OCI-LY7 (cell line): Measurements from ENCODE around the gene DENND1A. TPM values are rescaled to one million over a fixed set of nuclear protein-coding genes. Genes with fewer than 3 reads are reported as not detected.

Experiments
- BruUV-seq: library from RNA; stranded (reverse); fragments of 400-500 nt; replicated peaks from 2 replicates; lab custom pipeline; 2021; lab: Mats Ljungman, UMichigan
- CTCF ChIA-PET: fragments of 300-600 bp; sonication (Branson Sonifier 250); formaldehyde crosslinking; loops from one replicate; lab custom pipeline; 2022; ENCODE audit warnings: antibody characterized with exemption; ENCODE audit not compliant: unreplicated experiment; lab: Charles Lee
- POLR2A ChIA-PET: fragments of 300-600 bp; sonication (Branson Sonifier 250); formaldehyde crosslinking; loops from one replicate; lab custom pipeline; 2022; ENCODE audit warnings: antibody characterized with exemption; lab: Charles Lee
- DNase-seq: peaks from one replicate; pipeline ENCODE4 v3.0.0-alpha.2; 2015; ENCODE audit warnings: low spot score
- H2AFZ ChIP-seq: fragments of 200-600 bp; sonication (generic), shearing (Covaris generic); 2 replicates; pipeline ENCODE4 v1.6.1; 2014; ENCODE audit warnings: mild to moderate bottlenecking, antibody characterized with exemption, low read length, moderate library complexity
- H3K27ac ChIP-seq: fragments of 200-600 bp; sonication (generic); 2 replicates; pipeline ENCODE4 v1.5.1; 2014; ENCODE audit warnings: mixed run types, low read depth, mild to moderate bottlenecking, moderate library complexity, low read length, inconsistent platforms; ENCODE audit not compliant: poor library complexity, severe bottlenecking
- H3K36me3 ChIP-seq: fragments of 200-600 bp; sonication (generic); 2 replicates; pipeline ENCODE4 v1.6.1; 2014; ENCODE audit warnings: mild to moderate bottlenecking, antibody characterized with exemption, low read length, moderate library complexity, mixed read lengths; ENCODE audit not compliant: insufficient read depth
- H3K4me1 ChIP-seq: fragments of 200-600 bp; sonication (generic); 2 replicates; pipeline ENCODE4 v1.5.1; 2014; ENCODE audit warnings: mild to moderate bottlenecking, low read length; ENCODE audit not compliant: insufficient read depth, poor library complexity, severe bottlenecking
- H3K4me2 ChIP-seq: fragments of 200-600 bp; sonication (generic); 2 replicates; pipeline ENCODE4 v1.6.1; 2014; ENCODE audit warnings: mild to moderate bottlenecking, low read length
- H3K4me3 ChIP-seq: fragments of 200-600 bp; sonication (generic); 2 replicates; pipeline ENCODE4 v1.5.1; 2014; ENCODE audit warnings: mild to moderate bottlenecking, low read depth, low read length; ENCODE audit not compliant: poor library complexity, severe bottlenecking
- H3K79me2 ChIP-seq: fragments of 200-600 bp; sonication (generic); 2 replicates; pipeline ENCODE4 v1.6.1; 2016; ENCODE audit warnings: low read depth, mild to moderate bottlenecking, low read length, moderate library complexity, mixed read lengths; ENCODE audit not compliant: insufficient read depth
- H3K9me2 ChIP-seq: fragments of 200-600 bp; sonication (generic); 2 replicates; pipeline ENCODE4 v1.6.1; 2016; ENCODE audit warnings: mild to moderate bottlenecking, low read length, mixed read lengths; ENCODE audit not compliant: insufficient read depth
- H3K9me3 ChIP-seq: fragments of 200-600 bp; sonication (generic); 2 replicates; pipeline ENCODE4 v1.6.1; 2014; ENCODE audit warnings: mild to moderate bottlenecking, mixed run types, low read length, mixed read lengths
- H4K20me1 ChIP-seq: fragments of 200-600 bp; sonication (generic); 2 replicates; pipeline ENCODE4 v1.6.1; 2014; ENCODE audit warnings: mild to moderate bottlenecking, antibody characterized with exemption, low read length, moderate library complexity, mixed read lengths; ENCODE audit not compliant: insufficient read depth
- CTCF ChIP-seq: fragments of 200-600 bp; sonication (generic); conservative IDR thresholded peaks from 2 replicates; pipeline ENCODE4 v1.5.1; 2014; ENCODE audit warnings: mild to moderate bottlenecking, antibody characterized with exemption, low read length, moderate library complexity, mixed read lengths
- EZH2phosphoT487 ChIP-seq: fragments of 200-600 bp; sonication (generic); IDR thresholded peaks from 2 replicates; pipeline ENCODE4 v1.6.1; 2018; ENCODE audit warnings: low read depth, borderline replicate concordance, mild to moderate bottlenecking, mixed run types, antibody characterized with exemption, low read length, moderate library complexity, mixed read lengths
- intact Hi-C: fragments of 100-400 bp; cut with micrococcal nuclease; formaldehyde crosslinking; loops from one replicate; pipeline ENCODE4 v1.10.0; 2022; ENCODE audit not compliant: unreplicated experiment
- total RNA-seq, 2 experiments: library from RNA; depleted of rRNA in 1 of 2; stranded (reverse); fragments of >200 nt in 1 of 2; shearing (Covaris generic) in 1 of 2; gene quantifications; 2 replicates each; pipeline ENCODE4 v1.2.3, GENCODE V29; 2014 to 2022

The DENND1A gene
- total RNA-seq, 2 experiments from 2014 or later: 17.9 to 36.3 TPM

- POLR2A ChIA-PET: no interaction called here
- H4K20me1 ChIP-seq: no peaks in the 10 kb centered on the region
Observed at GRCh38 chr9:123552530-123552929, 377.4 kb downstream of the DENND1A start.

DNA sequence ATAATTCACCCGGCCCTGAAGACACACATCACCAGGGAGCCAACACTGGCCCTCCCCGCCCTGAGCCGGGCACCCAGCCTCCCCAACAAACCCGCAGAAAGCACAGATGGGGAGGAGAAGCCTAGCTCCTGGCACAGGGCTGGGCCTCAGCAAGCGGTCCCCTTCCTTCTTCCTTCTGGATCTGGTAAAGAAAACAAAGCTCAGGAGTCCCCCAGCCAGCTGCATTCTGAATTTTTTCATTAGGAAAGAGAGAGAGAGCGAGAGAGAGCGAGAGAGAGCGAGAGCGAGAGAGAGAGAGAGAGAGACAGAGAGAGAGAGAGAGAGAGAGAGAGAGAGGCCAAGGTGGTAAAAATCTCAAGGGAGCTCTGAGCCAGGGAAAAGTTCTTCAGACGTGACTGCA, 378.2 kb downstream of the DENND1A start:
- Histone ChIP-seq H3K9me3 (no peaks in the 10 kb centered on the region), H3K4me3 (no peak overlapping the region), H3K9me2 (no peaks in the 10 kb centered on the region), H3K4me2 (no peak overlapping the region), H3K79me2 (no peaks in the 10 kb centered on the region), H3K4me1 (no peaks in the 10 kb centered on the region), H4K20me1 (no peaks in the 10 kb centered on the region), H3K36me3 (no peaks in the 10 kb centered on the region), H3K27ac (no peak overlapping the region), H2AFZ (no peak overlapping the region)
- intact Hi-C loops: no loop called here
- no peak for DNase-seq
- ChIA-PET POLR2A (no interaction called here), CTCF (interaction anchor here (0.6 kb wide), 1 partner anchor 318 kb away, joined by 3 read pairs; no protein-coding TSS in a partner anchor)
- TF ChIP-seq EZH2phosphoT487: no peak
- no peak for TF ChIP-seq CTCF
- BruUV-seq: no TSS peak

More at GRCh38 chr9:123552530-123552929, 377.4 kb downstream of the DENND1A start:
- BruUV-seq: no TSS peak
- CTCF ChIA-PET: no interaction called here
- no peaks in the 10 kb centered on the region for H3K36me3 ChIP-seq
- H3K4me3 ChIP-seq: no peak overlapping the region
- H3K9me2 ChIP-seq: no peaks in the 10 kb centered on the region
- no peak for DNase-seq
- no peak overlapping the region for H3K4me2 ChIP-seq
- H3K27ac ChIP-seq: no peak overlapping the region
- TF ChIP-seq CTCF (no peak), EZH2phosphoT487 (no peak)
- H3K4me1 ChIP-seq: no peaks in the 10 kb centered on the region
- H2AFZ ChIP-seq: no peak overlapping the region
- intact Hi-C loops: no loop called here
- no peaks in the 10 kb centered on the region for H3K9me3 ChIP-seq
- no peaks in the 10 kb centered on the region for H3K79me2 ChIP-seq

DNA sequence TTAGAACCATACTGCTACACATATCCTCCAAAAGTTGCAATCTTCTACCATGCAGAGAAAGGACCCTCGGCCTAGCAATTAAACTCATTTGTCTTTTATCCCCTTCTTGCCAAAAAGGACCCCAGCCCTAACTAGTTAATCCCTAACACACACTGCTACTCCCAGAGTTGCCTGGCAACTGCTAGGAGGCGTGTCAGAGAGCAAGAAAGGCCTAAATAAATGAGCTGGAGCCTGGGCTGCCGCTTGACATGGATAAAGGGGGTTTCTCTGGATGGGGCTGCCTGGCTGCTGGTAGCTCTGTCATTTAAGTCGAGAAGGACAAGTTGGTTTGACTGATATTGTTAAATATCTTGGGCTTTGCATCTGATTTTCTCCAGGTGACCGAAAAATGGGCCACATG, 379.1 kb downstream of the DENND1A start:
- H3K9me3 ChIP-seq: no peaks in the 10 kb centered on the region
- TF ChIP-seq EZH2phosphoT487 (no peak), CTCF (no peak)
- no peak for DNase-seq
- no peaks in the 10 kb centered on the region for H3K79me2 ChIP-seq
- H3K27ac ChIP-seq: no peak overlapping the region
- no peaks in the 10 kb centered on the region for H3K4me1 ChIP-seq
- H3K4me3 ChIP-seq: no peak overlapping the region
- CTCF ChIA-PET: interaction anchor here (0.6 kb wide), 2 partner anchors 144 to 285 kb away, joined by 3 read pairs; no protein-coding TSS in a partner anchor
- intact Hi-C loops: no loop called here
- POLR2A ChIA-PET: interaction anchor here (0.7 kb wide), 1 partner anchor 57 kb away, joined by 3 read pairs; no protein-coding TSS in a partner anchor
- no peaks in the 10 kb centered on the region for H4K20me1 ChIP-seq
- no peak overlapping the region for H3K4me2 ChIP-seq
- H3K36me3 ChIP-seq: no peaks in the 10 kb centered on the region
- H3K9me2 ChIP-seq: no peaks in the 10 kb centered on the region
- H2AFZ ChIP-seq: no peak overlapping the region
- no TSS peak for BruUV-seq
